GM19193 (cell line): ENCODE measurements around the gene SNN.

Source experiments
- POLR2A ChIP-seq: IDR thresholded peaks from 4 replicates; pipeline ENCODE4 v1.6.1; 2011; ENCODE audit not compliant: insufficient read depth, insufficient read length; ENCODE audit errors: extremely low read depth

The SNN gene

GRCh38 chr16:11667824-11668622 is at the start of gene SNN:
Gene SNN, plus strand, starts transcription at chr16:11668455. Its CDS starts 7,605 bp downstream, at chr16:11676060.
- TF ChIP-seq POLR2A: peak; percentile 38

GRCh38 chr16:11619327-11619851 is 48.9 kb upstream of the SNN start:
- TF ChIP-seq POLR2A: no peak

- TF ChIP-seq POLR2A: no peak
Observed at GRCh38 chr16:11620243-11621003, 47.8 kb upstream of the SNN start.

DNA sequence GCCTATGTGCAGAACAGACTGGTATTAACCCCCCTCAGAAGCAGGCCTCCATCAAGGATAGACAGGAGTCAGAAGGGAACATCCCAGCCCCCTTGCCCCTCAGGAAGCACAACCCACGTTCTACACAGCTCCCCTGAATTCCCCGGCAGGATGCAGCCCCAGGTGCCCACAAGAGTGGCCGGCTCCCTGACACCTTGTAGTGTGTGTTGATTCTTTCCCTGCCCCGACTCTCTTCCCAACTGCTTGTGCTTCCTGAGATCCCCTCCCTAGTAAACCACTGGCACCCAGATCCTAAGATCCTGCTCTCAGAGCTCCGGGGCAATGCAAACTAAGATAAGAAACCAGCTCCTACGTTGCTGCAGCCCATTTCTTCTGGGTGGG is 46.7 kb upstream of the SNN start:
- TF ChIP-seq POLR2A: no peak

DNA sequence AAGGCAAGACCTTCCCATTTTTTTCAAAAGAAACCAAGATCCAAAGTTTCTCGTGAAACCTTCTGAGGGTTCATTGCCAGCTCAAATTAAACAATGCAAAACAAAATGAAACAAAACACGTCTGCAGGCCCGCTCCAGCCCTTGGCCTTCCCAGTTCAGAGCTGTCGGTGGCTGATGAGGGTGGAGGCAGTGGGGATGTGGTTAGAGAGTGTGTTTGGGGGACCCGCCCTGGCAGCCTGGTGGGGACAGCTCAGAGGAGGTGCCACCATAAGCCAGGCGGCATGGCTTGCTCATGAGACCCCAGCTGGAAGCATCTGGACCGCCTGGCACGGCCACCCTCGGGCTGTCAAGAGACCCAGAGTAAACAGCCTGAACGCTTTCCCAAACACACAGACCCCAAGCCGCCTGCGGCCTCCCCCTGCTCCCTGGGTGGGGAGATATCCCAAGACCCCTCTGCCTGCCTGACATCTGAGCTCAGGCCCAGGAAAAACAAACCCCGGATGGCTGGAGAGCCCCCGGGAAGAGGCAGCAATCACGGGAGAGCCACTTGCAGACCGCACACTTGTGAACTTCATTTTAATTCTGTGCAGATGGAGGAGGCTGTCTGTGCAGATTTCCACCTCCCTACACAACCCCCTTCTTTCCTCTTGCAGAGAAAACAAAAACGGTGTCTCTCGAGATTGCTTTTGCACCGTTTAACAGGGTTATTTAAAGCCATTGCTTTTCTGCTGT is 46.2 kb upstream of the SNN start:
- peak; percentile 33 for TF ChIP-seq POLR2A

DNA sequence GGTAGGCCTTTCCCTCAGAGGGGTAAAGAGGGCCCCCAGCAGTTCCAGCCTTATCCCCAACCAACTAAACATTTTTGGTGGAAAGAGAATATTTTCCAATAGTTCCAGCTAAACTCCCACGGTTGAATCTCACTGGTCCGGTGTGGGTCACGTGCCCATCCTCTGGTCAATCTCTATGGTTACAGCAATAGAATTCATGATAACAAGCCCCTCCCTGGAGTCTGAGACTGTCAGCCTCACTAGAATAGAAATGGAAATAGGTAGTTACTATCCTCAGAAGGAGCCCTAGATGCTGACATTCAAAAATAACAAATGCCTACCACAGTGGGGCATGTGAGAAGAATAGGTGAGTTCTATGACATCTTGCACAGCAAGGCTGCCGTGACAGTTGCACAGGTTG is 44.0 kb upstream of the SNN start:
- TF ChIP-seq POLR2A: no peak

DNA sequence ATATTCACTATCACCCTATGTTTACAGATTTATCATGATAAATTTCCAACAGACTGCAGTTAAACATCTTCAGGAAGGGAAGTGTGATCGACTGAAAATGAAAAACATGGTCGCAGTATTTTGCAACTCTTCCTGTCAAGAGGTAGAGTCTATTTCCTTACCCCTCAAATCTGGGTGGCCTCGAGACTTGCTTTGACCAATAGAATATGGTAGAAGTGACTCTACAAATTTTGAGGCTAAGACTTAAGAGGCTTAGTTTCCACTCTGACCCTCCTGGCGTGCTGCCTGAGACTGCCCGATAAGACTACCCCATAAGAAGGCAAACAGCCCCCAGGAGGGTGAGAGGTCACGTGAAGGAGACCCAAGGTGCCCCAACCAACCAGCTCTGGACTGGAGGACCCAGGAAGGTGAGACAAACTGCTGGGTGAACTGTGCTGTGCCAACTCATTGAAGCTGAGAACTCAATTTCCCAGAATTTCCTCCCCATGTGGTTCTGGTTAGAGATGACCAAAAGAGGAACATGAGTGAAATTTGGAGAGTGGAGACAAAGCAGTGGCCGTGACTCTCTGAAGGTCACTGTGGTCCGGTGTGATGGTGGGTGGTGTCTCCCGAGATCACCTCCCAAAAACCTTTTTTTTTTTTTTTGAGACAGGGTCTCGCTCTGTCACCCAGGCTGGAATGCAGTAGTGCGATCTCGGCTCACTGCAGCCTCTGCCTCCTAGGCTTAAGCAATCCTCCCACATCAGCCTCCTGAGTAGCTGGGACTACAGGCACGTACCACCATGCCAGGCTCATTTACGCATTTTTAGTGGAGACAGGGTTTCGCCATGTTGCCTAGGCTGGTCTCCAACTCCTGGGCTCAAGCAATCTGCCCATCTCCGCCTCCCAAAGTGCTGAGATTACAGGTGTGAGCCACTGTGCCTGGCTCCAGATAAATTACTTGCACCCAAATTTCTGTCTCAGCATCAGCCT is 43.3 kb upstream of the SNN start:
- TF ChIP-seq POLR2A: no peak

- TF ChIP-seq POLR2A: no peak
Observed at GRCh38 chr16:11625769-11626168, 42.5 kb upstream of the SNN start.

GRCh38 chr16:11626657-11627291 is 41.5 kb upstream of the SNN start:
- TF ChIP-seq POLR2A: no peak

DNA sequence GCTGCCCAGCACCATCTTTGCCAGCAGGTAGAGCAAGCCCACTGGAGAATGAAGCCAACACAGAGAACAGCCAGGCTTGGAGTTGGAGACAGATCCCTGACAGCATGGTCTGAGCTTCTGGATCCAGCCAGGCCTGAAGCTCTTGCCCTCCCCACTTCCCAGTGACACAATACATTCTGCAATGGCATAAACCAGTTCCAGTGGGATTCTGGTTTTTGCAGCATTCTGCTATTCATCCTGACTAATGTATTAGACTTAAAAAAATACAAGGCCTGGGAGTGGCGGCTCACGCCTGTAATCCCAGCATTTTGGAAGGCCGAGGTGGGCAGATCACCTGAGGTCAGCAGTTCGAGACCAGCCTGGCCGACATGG is 41.0 kb upstream of the SNN start:
- TF ChIP-seq POLR2A: no peak

DNA sequence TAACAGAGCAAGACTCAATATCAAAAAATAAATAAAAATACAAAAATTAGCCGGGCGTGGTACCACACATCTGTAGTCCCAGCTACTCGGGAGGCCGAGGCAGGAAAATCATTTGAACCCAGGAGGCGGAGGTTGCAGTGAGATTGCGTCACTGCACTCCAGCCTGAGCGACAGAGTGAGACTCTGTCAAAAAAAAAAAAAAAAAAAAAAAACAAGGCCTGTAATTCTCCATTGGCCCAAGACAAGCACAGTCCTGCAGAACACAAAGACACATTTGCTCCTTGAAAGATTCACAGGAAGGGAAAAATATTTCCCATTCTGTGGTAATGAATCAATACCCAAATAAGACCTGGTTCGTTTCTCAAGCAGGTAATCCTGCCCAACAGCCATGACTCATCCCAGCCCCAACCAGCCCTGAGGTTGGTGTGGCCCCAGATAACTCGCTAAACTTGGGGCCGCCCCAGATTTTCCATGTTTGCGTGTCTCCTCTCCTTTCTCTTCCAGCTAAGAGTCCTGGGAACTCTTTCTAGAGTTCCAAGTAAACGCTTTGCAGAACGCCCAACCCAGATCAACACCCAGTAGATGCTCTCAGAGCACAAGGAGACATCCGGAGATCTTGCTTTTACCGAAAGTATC is 40.3 kb upstream of the SNN start:
- TF ChIP-seq POLR2A: no peak

DNA sequence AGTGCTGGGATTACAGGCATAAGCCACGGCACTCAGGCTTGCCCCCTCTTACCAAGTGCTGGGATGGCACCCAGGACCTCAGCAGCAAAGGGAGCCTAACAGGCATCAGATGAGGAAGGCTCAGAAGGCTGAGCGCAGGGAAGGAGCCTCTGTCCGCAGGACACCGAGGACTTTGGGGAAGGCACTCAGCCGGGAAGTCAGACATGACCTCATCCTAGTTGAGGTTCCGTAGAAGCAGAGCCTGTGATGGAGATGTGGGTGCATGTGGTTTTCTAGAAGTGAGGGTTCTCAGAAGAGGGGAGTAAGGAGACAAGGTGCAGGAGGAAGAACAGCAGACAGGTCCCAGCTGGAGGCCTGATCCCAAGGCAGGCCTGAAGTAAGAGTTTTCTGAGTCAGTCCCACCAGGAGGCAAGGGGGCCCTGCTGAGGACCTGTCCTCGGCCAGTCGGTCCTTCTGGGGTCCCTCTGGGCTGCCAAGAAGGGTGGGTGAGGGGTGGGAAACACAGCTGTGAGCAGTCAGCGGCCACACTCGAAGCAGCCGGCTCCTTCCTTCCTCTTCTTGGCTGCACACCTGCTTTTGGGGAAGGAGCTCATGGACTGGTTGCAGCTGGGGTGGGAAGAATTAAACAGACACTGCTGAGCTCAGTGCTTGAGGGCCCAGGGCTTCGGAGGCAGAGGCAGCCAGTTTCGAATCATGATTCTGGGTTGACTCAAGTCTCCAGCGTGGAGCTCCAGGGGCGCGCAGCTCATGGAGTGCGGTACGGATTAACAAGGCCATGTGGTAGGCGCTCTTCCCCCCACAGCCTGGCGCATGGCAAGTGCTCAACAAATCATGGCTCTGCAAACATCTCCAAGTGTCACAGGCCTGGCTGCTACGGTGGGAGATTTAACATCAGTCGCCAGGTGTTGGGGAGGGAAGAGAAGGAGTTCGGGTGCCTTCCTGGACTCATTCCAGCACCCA is 38.9 kb upstream of the SNN start:
- no peak for TF ChIP-seq POLR2A
